SU-DHL-6 (cell line): ENCODE measurements around the gene LLCFC1.

ENCODE experiments used
- EZH2phosphoT487 ChIP-seq: fragments of 200-600 bp; sonication (generic), shearing (Covaris generic); conservative IDR thresholded peaks from 2 replicates; pipeline ENCODE4 v1.6.1; 2018; ENCODE audit warnings: mild to moderate bottlenecking, antibody characterized with exemption, low read length, moderate library complexity, mixed read lengths
- TF ChIP-seq, protein P1 (sequence below): fragments of 200-600 bp; sonication (generic); IDR thresholded peaks from one replicate; pipeline ENCODE4 v1.5.1; 2017; ENCODE audit warnings: antibody characterized with exemption, mild to moderate bottlenecking, low read length, moderate library complexity; ENCODE audit not compliant: insufficient read depth, poor library complexity, severe bottlenecking

GRCh38 chr7:142898377-142899170, 40.7 kb upstream of the LLCFC1 start:
- TF ChIP-seq, protein P1, sequence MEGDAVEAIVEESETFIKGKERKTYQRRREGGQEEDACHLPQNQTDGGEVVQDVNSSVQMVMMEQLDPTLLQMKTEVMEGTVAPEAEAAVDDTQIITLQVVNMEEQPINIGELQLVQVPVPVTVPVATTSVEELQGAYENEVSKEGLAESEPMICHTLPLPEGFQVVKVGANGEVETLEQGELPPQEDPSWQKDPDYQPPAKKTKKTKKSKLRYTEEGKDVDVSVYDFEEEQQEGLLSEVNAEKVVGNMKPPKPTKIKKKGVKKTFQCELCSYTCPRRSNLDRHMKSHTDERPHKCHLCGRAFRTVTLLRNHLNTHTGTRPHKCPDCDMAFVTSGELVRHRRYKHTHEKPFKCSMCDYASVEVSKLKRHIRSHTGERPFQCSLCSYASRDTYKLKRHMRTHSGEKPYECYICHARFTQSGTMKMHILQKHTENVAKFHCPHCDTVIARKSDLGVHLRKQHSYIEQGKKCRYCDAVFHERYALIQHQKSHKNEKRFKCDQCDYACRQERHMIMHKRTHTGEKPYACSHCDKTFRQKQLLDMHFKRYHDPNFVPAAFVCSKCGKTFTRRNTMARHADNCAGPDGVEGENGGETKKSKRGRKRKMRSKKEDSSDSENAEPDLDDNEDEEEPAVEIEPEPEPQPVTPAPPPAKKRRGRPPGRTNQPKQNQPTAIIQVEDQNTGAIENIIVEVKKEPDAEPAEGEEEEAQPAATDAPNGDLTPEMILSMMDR: no peak
- TF ChIP-seq EZH2phosphoT487: no peak
